8988T (cell line): ENCODE data around the gene APOBEC3B.
"Not testable (repeated sequence)": the region's sequence is repeated elsewhere in the genome, so short reads cannot be mapped to it uniquely, and the experiment has no call there.

Experiments
- DNase-seq: peaks from one replicate; pipeline ENCODE4 v3.0.0; 2011

Gene APOBEC3B

DNA sequence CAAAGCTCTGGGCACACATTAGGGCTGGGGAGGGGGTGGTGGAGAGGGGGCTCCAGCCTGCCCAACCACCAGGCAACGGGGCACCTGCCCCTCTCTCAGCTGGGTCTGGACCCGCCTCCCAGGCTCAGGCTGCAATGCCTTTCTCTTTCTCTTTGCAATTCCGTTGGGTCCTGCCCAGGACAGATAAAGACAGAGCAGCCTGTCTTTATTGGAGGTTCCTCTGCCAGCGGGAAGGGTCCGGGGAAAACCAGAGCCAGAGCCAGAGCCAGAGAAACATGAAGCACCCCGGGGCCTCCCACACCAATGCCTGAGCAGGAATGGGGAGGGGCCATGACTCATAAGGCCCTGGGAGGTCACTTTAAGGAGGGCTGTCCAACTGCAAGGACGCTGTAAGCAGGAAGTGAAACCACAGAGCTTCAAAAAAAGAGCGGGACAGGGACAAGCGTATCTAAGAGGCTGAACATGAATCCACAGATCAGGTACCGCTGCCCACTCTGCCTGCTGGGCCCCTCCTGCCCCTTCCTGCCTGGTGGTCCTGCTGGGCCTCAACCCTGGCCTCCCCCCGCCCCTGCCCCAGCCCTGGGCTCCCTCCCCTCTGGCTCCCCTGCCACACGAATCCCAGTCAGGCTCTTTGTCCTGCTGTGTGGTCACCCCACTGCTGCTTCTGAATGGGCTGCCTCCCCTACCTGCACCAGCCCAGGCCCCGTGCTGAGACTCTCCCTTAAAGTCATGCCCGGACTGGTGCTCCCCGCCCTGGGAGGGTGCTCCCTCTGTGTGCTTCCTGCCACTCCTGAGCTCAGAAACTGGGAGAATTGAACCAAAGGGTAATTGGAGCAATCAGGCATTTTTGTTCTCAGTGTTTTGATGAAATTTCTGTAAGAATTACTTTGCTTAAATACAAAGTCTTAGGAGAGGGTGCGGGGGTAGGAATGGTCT, at the start of gene APOBEC3B:
APOBEC3B (plus strand) TSS at position 356 of the 936 bp plus-strand sequence; CDS start at position 463, 107 bp downstream.
- peak; percentile 59 for DNase-seq

DNA sequence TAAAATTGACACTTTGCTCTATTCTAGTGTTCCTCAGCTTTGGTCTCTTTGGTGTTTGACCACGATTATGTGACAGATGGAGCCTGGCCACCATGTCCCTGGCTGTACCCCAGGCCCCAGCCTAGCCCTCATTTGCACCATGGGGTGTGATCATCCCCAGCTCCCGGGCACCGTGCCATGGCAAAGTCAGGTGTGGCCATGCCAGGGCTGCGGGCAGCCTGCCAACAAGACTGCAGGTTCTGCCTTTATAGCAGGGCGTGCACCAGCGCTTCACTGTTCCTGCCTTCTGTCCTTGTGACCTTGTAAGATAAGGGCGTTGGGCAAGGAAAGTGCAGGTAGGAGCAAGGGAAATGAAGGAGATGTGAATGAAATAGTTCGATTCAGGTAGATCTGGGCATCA, 47.1 kb upstream of the APOBEC3B start:
- no peak for DNase-seq

DNA sequence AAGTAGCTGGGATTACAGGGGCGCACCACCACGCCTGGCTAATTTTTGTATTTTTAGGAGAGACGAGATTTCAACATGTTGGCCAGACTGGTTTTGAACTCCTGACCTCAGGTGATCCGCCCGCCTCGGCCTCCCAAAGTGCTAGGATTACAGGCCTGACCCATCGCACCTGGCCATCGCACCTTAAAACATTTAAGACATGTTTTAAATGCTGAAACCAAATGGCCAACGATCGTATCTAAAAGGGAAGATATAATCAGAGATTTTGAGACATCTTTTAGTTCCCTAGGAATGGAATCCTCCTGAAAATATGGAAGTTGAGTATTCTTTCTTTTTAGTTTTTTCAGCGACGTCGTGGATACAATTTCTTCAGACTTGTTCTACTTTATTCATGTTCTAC, 46.5 kb upstream of the APOBEC3B start:
- DNase-seq = no peak

DNA sequence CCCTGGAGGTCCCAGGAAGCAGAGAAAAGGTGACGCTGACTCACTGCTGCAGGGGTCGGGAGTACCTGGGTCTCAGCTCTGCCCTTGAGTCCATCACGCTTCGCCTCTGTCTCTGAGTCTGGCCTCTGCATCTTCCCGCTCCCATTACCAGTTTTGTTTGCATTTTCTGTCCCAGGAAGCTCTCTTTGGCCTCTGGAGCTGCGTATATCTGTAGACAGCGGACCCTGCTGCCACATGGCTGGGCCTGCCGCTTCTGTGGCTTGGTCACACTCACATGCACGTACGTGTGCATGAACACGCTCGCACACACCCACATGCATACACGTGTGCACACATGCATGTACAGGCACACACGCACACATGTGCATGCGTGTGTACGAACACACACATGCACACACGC, 45.6 kb upstream of the APOBEC3B start:
- DNase-seq = no peak

DNA sequence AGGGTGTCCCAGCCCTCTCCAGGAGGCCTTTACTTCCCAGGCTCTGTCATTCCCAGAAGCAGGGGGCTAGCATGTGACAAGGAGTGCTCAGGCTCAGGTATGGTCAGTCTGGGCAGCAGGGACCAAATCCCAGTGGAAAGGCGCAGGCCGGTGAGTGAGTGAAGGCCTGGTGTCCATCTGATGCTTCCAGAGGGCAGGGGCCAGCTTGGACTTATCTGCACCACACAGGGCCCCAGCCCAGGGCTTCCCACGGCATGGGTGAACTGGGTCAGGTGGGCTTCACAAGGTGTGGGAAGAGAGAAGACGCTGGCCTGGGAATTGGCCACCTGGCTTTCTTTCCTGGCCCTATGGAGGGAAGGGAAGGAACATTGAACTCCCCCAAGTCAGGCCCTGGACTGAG, 45.1 kb upstream of the APOBEC3B start:
- no peak for DNase-seq

DNA sequence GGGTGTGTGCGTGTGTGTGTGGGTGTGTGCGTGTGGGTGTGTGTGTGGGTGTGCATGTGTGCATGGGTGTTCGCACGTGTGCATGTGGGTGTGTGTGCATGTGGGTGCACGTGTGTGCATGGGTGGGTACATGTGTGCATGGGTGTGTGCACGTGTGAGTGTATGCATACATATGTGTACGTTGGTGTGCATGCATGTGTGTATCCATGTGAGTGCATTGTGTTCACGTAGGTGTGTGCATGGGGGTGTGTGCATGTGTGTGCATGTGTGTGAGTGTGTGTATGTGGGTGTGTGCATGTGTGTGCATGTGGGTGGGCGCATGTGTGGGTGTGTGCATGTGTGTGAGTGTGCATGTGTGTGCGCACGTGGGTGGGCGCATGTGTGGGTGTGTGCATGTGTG, 44.6 kb upstream of the APOBEC3B start:
- no peak for DNase-seq

DNA sequence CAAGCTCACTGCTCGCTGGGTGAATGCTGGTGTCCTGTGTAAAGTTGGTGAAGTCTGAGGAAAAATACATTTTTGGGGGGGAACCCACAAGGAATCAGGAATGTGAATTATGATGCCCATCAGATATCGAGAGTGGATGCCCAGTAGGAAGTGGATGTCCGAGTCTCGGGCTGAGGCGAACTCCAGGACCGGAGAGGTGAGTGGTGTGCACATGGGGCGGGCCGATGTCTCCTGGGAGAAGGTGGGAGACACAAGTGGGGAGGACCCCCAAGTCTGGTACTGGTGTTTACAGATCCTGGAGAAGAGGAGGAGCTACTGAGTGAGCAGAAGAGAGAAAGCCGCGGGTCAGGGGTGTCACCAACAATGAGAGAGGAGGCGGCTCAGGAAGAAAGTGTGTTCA, 43.9 kb upstream of the APOBEC3B start:
- DNase-seq = no peak

DNA sequence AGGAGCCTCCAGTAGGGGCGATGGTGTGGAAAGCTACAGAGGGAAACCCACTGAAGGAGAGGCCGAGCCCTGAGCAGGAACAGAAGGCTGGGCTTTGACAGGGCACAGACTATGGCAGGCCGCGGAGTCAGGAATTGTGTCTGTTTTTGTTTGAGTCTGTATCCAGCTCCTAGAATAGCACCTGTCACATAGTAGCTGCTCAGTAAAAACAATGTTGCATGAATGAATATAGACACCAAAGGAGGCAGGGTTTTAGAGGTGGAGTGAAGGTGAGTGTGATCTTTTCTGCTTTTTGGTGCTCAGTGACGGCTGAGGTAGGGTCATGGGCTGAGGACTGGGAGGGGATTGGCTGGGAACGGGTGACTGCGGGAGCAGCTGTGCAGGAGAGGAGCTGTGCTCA, 43.2 kb upstream of the APOBEC3B start:
- no peak for DNase-seq

DNA sequence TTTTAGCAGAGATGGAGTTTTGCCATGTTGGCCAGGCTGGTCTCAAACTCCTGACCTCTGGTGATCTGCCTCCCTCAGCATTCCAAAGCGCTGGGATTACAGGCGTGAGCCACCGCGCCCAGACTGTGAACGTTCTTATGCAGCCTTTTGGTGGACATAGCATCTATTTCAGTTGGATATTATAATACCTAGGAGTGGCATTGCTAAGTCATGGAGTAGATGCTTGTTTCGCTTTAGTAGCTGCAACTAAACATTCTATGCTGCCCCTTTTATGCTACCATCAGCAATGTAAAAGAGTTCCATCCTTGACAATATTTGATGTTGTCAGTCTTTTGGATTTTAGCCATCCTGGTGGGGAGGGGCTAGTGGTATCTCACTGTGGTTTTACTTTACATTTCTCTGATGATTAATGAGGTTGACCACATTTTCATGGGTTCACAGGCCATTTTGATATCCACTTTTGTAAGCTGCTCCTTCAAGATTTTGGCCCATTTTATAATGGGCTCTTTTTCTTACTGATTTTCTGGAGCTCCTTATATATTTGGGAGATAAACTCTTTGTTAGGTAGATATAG, 41.2 kb upstream of the APOBEC3B start:
- DNase-seq = no peak

DNA sequence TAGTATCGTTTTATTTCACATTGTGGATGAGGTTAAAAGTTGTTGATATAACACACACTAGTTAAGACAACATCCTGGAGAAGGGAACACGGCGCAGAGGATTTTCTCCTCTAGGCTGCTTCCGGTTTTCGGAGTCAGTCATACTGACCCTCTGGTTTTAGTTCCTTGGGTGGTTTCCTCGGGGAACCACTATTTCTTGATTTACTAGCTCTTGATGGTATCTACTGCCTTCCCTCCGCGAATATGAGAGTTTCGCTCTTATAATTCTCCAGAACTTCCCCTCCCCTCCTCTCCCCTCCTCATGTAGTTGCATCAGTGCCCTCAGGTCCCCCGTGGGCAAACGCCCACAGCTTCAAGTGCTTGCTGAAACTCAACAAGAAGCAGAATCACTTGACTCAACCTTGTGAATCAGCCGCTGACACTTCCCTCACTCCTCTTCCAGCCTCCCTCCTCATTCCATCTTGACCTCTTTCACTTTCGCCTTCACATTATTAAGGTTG, 40.6 kb upstream of the APOBEC3B start:
- DNase-seq = no peak

DNA sequence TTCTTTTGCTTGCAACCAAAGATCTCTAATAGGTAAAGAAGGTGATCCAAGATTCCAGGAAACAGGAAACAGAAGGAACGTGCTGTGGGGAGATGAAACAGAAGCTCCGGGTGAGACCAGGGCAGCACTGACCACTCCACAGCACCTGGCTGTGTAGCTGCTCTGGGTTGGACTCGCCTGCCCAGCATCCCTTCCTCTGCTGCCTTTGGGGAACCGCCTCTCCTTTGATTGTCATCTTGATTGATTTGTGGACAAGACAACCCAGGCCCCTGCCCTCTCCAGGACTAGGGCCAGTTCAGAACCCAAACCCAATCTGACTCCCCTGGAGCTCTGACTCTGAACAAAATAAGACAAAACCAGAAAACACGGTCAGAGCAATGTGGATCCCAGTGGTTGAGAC, 39.4 kb upstream of the APOBEC3B start:
- DNase-seq = no peak

DNA sequence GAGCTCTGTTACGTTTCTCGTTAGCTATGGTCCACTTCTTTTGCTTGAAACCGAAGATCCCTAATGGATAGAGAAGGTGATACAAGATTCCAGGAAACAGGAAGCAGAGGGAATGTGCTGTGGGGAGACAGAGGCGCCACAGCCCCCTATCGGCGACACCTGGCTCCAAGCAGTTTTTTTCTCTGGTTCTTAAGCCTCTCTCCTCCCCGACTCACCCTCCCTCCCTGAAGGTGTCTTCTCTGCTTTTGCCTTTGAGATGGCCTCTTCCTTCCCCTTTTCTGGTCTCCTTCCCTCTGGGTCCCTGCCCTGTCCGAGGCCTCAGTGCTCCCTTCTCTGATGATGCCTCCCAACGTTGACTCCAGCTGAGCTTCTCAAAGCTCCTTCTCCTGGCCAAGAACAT, 38.9 kb upstream of the APOBEC3B start:
- DNase-seq = no peak

DNA sequence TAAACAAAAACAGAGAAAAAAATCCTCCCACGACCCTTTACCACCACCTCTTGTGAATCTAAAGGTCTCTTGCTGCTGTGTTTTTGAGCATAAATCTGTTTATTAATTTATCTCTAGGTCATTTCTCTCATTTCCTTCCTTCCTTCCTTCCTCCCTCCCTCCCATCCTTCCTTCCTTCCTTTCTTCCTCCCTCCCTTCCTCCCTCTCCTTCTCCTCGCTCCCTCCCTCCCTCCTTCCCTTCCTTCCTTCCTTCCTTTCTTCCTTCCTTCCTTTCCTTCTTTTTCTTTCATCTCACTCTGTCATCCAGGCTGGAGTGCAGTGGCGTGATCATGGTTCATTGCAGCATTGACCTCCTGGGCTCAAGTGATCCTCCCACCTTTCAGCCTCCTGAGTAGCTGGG, 38.3 kb upstream of the APOBEC3B start:
- DNase-seq = no peak

DNA sequence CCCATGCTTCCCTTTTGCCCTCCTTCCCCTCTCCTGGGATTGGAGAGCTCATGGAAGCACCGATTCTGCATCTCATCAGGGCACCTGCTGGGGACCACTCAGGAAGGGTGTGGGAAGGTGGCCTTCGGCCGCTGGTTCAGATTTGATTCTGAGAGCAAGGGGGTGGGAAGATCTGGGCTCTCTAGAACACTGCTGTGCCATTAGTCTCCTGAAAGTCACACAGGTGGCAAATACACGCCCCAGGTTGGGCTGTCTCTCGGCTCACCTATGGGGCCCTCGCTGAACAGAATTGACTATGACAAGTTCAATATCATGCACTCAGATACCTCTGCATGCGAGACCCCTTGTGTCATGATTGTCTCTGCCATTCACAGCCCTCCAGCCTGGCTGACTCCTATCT, 37.5 kb upstream of the APOBEC3B start:
- no peak for DNase-seq

DNA sequence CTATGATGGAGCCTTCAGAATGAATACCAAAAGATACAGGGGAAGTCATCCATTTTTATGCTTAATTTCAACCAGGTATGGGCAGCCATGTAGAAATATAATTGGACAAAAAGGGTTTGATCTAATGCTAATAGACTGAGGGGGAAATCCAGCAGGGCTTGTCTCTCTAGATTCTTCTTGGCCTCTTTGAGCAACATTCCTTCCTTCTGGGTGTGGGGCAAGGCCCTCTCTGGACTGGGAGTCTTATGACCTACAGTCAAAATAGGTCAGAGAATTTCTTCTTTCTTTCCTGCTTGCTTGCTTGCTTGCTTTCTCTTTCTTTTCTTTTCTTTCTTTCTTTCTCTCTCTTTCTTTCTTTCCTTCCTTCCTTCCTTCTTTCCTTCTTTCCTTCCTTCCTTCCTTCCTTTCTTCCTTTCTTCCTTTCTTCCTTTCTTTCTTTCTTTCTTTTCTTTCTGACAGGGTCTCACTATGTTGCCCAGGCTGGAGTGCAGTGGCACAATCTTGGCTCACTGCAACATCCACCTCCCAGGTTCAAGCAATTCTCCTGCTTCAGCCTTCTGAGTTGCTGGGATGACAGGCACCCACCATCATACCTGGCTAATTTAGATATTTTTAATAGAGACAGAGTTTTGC, 36.3 kb upstream of the APOBEC3B start:
- DNase-seq = not testable (repeated sequence)

DNA sequence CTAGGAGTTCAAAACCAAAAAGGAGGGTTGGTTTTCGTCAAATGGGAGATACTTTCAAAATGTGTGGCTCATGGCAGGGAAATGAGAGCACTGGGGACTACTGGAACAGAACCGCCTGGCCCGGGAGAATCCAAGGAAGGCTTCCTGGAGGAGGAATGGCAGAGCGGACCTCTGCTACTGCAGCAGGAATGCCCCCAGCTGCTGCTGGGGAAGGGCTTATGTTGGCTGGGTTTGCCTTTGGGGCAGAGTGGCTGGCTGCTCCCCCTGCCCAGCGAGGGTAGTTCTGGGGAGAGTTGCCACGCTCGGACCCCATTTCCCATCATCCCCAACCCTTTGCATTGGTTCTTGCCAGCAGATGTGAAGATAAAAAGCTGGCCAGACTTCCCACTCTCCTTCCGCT, 35.4 kb upstream of the APOBEC3B start:
- DNase-seq = no peak

DNA sequence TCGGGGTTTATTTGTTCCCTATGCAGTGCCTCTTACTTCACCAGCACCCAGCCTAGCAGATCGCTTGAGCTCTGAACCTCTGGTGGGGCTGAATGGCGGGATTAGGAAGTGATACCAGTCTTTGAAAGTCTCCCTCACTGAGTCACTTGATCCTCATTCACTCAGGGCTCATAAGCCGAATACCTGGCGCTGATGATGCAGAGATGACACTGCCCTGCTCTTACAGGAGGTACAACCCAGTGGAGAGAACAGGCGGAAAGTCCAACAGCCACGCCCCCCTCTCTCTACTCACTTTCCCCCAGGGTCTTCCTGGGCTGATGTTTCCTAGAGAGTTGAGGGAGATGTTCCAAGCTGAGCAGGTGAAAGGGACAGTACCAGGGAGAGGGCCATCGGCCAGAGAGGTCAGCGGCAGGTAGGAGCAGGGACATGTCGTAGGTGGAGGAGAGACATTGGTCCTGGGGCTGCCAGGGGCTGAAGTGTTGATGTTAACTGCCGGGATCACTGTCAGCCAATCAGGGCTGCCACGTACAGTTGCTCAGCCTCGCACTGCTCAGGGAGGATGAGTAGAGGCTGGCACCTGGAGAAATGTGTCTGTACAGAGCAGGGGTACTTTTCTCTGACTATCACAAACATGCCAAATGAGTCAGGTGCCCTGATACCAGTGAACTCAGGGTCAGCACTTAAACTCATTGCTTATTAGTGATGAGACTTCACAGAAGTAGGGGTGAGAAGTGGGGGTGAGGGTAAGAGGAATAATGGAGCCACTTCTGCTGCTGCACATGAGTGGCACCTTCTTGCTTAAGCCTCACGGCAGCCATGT, 34.6 kb upstream of the APOBEC3B start:
- no peak for DNase-seq

DNA sequence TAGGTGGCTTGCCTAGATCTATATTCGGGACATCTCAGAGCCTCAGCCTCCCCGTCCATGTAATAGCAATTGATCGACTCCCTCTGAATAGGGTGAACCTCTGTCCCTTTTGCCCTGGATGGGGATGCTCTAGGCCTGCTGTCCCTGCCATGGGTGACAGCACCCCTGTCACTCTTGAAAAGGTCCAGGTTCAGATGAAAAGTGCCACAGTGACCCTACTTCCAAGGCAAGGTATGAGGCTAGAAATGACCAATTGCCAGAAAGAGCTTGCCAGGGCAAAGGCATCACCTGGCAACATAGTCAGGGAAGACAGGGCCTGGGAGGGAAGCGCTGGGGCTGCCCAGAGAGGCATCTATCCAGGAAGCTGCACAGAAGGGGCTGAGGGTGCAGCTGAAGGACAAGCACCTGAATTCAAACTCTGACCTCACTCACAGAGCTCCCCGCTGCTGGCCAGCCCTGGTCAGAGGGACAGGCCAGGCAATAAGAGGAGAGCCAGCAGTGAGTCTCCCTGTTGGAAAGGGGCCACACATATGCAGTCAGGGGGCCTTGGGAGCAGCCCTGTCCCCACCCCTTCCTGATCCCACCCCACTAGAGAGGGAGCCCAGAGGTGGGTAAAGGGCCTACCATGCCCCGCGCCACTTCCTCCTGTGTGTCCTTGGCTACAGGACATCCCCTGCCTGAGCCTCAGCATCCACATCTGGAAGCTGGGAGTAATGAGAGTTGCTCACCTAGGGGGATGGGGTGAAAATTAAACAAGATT, 33.8 kb upstream of the APOBEC3B start:
- DNase-seq = no peak

DNA sequence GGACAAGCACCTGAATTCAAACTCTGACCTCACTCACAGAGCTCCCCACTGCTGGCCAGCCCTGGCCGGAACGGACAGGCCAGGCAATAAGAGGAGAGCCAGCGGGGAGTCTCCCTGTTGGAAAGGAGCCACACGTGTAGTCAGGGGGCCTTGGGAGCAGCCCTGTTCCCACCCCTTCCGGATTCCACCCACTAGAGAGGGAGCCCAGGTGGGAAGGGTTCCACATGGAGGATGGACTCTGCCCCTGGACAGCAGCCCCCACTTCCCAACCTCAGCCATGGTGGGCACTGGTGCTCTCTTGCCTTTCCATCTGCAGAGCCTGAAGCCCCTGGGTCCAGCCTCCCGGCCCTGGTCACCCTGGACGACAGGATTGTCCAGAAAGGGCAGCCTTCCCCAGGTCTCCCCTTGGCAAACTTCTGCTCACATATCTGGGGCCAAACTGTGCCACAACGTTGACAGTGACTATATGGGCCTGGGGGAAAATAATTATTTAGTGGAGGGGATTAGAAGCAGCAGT, 32.2 kb upstream of the APOBEC3B start:
- no peak for DNase-seq

DNA sequence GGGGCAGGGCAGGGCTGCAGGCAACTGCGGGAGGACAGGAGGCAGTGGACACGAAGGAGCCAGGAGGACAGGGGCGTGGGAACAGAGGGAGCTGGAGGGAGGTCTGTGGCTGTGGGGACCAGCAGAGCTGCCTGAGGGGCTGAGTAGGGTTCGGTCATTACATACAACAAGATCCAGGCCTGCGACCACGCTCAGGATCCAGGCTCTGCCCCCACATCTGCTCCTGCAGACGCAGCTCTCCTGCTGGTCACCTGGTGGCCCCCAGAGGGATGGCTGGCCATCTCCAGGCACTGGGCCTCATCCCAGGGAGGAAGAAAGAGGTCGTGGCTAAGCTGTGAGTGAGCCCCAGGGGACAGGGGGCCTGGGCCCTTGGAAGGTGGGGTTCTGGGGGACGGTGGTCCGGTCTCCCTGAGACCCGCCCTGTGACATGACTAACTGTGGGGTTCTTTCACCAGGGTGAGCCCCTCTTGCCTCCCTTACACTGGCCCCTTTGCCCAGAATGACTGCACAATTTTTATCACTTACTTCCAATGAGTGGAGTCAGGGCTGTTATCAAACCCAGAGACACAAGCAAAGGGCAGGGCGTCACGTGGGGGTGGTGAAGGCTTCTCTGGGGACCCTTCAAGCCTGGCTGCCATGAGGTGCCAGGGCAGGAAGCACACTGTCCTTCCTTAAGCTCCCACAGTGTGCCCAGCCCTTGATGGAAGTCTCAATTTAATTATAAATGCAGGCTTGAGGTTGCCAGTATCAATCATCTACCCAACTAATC, 31.4 kb upstream of the APOBEC3B start:
- no peak for DNase-seq

DNA sequence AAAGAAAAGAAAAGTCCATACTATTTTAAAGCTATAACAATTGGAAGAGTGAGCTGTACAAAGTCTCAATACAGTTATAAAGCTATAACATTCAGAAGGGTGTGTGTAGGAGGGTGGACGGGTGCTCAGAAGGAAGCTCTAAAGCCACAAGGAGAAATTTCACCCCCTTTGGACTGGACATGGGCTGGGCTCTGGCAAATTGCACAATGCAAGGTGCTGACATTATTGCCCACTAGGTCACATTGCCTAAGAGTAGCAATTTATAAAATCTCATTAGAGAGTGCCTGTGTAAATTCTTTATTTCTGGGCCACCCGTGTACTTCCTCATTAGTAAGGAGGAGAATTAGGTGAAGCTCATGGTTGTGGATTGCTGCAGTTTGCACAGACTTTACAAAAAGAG, 30.4 kb upstream of the APOBEC3B start:
- no peak for DNase-seq
